HCT116 (cell line): Measurements from ENCODE around the gene ASCL5.

Experiments
- CEBPB ChIP-seq: IDR thresholded peaks from 2 replicates; pipeline ENCODE4 v1.6.1; 2012; ENCODE audit warnings: low read depth
- EZH2 ChIP-seq: fragments of 200-600 bp; sonication (generic); IDR thresholded peaks from 2 replicates; pipeline ENCODE4 v1.6.1; 2017; ENCODE audit warnings: antibody characterized with exemption, mixed run types
- EZH2phosphoT487 ChIP-seq: fragments of 200-600 bp; IDR thresholded peaks from 2 replicates; pipeline ENCODE4 v1.6.1; 2018; ENCODE audit warnings: antibody characterized with exemption, borderline replicate concordance
- POLR2A ChIP-seq: IDR thresholded peaks from 2 replicates; pipeline ENCODE4 v1.7.0; 2011; ENCODE audit warnings: borderline replicate concordance; ENCODE audit not compliant: insufficient read depth, insufficient read length; ENCODE audit errors: extremely low read depth
- POLR2AphosphoS5 ChIP-seq: IDR thresholded peaks from 2 replicates; pipeline ENCODE4 v1.6.1; 2011; ENCODE audit warnings: mild to moderate bottlenecking, low read depth, low read length, moderate library complexity
- RAD21 ChIP-seq: IDR thresholded peaks from 2 replicates; pipeline ENCODE4 v1.6.1; 2012; ENCODE audit warnings: low read depth, mild to moderate bottlenecking
- SIN3A ChIP-seq: IDR thresholded peaks from 2 replicates; pipeline ENCODE4 v1.6.1; 2012; ENCODE audit warnings: low read depth
- SRF ChIP-seq: IDR thresholded peaks from 2 replicates; pipeline ENCODE4 v1.6.1; 2012; ENCODE audit warnings: low read depth
- ZFX ChIP-seq: fragments of 450-650 bp; IDR thresholded peaks from 2 replicates; pipeline ENCODE4 v1.6.1; 2017
- TF ChIP-seq, protein P1 (sequence below), 3 experiments: fragments of 200-600 bp in 1 of 3; sonication (generic) in 1 of 3; IDR thresholded peaks in 2 of 3; conservative IDR thresholded peaks in 1 of 3; 2 replicates each; pipeline ENCODE4 v1.5.1; 2012 to 2017; ENCODE audit warnings: low read depth in 2 of 3, low read length in 2 of 3, antibody characterized with exemption in 1 of 3, borderline replicate concordance in 1 of 3, control low read depth in 1 of 3, mild to moderate bottlenecking in 1 of 3, mixed read lengths in 1 of 3, mixed run types in 1 of 3, moderate library complexity in 1 of 3; ENCODE audit not compliant: insufficient read depth in 1 of 3
- TF ChIP-seq, protein P2 (sequence below): IDR thresholded peaks from 2 replicates; pipeline ENCODE4 v1.6.1; 2012; ENCODE audit warnings: low read depth
- TF ChIP-seq, protein P3 (sequence below): IDR thresholded peaks from 2 replicates; pipeline ENCODE4 v1.6.1; 2012

DNA sequence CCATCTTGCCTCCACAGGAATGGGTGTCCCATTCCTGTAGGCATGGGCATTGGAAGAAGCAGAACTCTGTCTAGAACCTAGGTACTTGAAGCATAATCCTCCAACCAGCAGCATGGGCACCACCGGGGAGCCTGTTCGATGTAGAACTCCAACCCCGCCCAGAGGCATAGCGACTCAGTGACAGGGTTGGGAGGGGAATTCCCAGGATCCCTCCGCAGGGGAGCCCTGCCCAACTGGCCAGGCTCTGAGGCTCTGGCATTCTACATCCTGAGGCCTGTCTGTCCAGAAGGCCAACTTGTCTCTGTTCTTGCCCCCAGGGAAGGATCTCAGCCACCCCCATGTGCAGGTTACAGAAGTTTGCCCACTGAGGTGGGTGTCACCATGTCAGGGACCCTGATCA lies 53.0 kb downstream of the ASCL5 start:
- TF ChIP-seq ZFX, result no peak
- no peak for TF ChIP-seq POLR2A
- no peak for TF ChIP-seq EZH2
- TF ChIP-seq, protein P1, sequence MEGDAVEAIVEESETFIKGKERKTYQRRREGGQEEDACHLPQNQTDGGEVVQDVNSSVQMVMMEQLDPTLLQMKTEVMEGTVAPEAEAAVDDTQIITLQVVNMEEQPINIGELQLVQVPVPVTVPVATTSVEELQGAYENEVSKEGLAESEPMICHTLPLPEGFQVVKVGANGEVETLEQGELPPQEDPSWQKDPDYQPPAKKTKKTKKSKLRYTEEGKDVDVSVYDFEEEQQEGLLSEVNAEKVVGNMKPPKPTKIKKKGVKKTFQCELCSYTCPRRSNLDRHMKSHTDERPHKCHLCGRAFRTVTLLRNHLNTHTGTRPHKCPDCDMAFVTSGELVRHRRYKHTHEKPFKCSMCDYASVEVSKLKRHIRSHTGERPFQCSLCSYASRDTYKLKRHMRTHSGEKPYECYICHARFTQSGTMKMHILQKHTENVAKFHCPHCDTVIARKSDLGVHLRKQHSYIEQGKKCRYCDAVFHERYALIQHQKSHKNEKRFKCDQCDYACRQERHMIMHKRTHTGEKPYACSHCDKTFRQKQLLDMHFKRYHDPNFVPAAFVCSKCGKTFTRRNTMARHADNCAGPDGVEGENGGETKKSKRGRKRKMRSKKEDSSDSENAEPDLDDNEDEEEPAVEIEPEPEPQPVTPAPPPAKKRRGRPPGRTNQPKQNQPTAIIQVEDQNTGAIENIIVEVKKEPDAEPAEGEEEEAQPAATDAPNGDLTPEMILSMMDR (IDR thresholded peaks at IDR 0.05 in 2 of 3, conservative IDR thresholded peaks at IDR 0.05 in 1 of 3; ENCODE audit: borderline replicate concordance in 1 of 3, insufficient read depth in 1 of 3, low read depth in 2 of 3, low read length in 2 of 3), result no peak
- no peak for TF ChIP-seq SRF
- no peak for TF ChIP-seq EZH2phosphoT487
- no peak for TF ChIP-seq SIN3A
- TF ChIP-seq, protein P2, sequence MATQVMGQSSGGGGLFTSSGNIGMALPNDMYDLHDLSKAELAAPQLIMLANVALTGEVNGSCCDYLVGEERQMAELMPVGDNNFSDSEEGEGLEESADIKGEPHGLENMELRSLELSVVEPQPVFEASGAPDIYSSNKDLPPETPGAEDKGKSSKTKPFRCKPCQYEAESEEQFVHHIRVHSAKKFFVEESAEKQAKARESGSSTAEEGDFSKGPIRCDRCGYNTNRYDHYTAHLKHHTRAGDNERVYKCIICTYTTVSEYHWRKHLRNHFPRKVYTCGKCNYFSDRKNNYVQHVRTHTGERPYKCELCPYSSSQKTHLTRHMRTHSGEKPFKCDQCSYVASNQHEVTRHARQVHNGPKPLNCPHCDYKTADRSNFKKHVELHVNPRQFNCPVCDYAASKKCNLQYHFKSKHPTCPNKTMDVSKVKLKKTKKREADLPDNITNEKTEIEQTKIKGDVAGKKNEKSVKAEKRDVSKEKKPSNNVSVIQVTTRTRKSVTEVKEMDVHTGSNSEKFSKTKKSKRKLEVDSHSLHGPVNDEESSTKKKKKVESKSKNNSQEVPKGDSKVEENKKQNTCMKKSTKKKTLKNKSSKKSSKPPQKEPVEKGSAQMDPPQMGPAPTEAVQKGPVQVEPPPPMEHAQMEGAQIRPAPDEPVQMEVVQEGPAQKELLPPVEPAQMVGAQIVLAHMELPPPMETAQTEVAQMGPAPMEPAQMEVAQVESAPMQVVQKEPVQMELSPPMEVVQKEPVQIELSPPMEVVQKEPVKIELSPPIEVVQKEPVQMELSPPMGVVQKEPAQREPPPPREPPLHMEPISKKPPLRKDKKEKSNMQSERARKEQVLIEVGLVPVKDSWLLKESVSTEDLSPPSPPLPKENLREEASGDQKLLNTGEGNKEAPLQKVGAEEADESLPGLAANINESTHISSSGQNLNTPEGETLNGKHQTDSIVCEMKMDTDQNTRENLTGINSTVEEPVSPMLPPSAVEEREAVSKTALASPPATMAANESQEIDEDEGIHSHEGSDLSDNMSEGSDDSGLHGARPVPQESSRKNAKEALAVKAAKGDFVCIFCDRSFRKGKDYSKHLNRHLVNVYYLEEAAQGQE, result no peak
- TF ChIP-seq POLR2AphosphoS5, result no peak
- TF ChIP-seq, protein P3, sequence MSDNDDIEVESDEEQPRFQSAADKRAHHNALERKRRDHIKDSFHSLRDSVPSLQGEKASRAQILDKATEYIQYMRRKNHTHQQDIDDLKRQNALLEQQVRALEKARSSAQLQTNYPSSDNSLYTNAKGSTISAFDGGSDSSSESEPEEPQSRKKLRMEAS, result no peak
- TF ChIP-seq RAD21, result no peak
- no peak for TF ChIP-seq CEBPB
